Hematopoietic multipotent progenitor cell (in vitro differentiated cells): Measurements from ENCODE around the gene RMC1. TPM values are rescaled to one million over a fixed set of nuclear protein-coding genes. Genes with fewer than 3 reads are reported as not detected.
A peak's percentile ranks its signal among the peaks of the same experiment; 100 is the strongest.
"Not testable (repeated sequence)": the region's sequence is repeated elsewhere in the genome, so short reads cannot be mapped to it uniquely, and the experiment has no call there.

Source experiments
- DNase-seq, 3 donors: peaks; one replicate each; pipeline ENCODE4 v3.0.0-alpha.2; 2011 to 2015; ENCODE audit warnings: low read depth in 2 of 3, low spot score in 2 of 3
- total RNA-seq: library from RNA; depleted of rRNA; stranded (reverse); fragments of >200 nt; gene quantifications from one replicate; pipeline ENCODE4 v1.2.3, GENCODE V29; 2012

RMC1 gene
- total RNA-seq, 1 donor: 26.4 TPM

DNA sequence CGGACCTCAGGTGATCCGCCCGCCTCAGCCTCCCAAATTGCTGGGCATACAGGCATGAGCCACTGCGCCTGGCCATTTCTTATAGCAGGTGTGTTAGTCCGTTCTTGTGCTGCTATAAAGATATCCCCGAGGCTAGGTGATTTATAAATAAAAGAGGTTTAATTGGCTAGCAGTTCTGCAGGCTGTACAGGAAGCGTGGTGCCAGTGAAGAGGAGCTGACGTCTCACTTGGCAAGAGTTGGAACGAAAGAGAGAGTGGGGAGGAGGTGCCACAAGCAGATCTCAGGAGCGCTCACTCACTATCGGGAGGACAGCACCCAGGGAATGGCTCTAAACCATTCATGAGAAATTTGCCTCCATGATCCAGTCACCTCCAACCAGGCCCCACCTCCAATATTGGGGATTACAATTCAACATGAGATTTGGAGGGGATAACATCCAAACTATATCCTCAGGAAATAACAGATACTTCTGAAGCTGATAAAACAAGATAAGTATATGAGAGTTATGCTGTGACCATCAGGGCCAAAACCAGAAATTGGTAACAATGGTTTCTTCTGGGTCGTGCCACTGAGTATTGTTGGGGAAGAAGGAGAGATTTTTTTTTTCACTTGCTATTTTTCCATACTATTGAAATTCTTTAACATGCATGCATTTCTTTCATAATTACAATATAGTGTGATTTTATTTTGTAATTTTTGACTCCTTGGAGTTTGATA lies 7.4 kb upstream of the RMC1 start:
- peak in 1 of 3 donors; percentile 61 for DNase-seq

DNA sequence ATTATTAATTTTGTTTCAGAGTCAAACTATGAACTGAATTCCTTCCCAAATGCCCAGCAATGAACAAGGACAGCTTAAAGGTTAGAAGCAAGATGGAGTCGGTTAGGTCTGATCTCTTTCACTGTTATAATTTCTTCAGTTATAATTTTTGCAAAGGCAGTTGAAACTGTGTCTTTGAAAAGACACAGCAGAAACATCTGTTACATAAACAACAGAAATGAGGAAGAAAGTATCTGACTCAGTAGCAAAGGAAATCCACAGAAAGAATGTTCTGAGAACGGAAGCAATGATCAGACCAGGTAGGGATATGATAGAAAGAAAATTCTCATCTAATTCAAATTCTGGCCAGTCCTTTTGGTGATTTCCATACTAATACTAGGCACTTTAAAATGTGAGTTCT lies 5.2 kb upstream of the RMC1 start:
- peak in 2 of 3 donors; percentile 52 to 54 for DNase-seq

DNA sequence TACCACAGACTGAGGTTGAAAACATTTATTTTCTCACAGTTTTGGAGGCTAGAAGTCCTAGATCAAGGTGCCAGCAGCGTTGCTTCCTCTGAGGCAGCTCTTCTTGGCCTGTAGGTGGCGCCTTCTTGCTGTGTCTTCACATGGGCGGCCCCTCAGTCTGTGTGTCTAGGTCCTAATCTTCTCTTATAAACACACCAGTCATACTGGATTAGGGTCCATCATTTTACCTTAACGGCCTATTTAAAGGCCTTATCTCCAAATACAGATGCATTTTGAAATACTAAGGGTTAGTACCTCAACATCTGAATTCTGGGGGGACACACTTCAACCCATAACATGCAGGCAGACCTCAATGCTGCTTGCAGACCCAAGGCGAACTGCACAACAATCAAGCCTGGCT lies 4.4 kb upstream of the RMC1 start:
- DNase-seq: peak; percentile 44 to 85 (median 81)

DNA sequence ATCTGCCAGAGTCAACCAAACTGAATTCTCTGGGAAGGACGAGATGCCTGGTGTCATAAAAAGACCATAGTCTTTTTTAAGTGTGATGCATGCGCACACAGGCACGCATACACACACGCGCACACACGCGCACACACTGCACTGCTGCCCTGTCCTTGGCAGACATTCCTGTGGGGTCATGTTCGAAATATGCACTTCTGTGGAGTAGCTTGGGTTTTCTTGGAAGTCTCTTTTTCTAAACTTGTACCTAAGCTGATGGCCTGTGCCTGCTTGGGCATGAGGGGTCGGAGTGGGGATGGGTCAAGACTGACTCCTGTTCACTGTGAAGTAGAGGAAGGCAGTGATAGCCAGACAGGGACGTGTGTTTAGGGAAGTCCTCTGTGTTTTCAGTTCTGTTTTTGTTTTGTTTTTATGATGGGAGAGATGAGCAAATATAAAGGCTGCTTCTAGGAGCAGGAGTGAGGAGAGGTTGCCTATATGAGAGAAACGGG lies 4.0 kb upstream of the RMC1 start:
- DNase-seq: no peak

DNA sequence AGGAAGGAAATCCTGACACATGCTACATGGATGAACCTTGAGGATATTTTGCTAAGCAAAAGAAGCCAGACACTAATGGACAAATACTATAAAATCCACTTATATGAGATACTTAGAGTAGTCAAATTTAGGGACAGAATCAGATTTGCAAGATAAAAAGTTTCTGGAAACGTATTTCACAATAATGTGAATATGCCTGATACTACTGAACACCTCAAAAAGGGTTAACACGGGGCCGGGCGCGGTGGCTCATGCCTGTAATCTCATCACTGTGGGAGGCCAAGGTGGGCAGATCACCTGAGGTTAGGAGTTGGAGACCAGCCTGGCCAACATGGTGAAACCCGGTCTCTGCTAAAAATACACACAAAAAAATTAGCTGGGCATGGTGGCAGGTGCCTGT lies 1.7 kb upstream of the RMC1 start:
- no peak for DNase-seq

DNA sequence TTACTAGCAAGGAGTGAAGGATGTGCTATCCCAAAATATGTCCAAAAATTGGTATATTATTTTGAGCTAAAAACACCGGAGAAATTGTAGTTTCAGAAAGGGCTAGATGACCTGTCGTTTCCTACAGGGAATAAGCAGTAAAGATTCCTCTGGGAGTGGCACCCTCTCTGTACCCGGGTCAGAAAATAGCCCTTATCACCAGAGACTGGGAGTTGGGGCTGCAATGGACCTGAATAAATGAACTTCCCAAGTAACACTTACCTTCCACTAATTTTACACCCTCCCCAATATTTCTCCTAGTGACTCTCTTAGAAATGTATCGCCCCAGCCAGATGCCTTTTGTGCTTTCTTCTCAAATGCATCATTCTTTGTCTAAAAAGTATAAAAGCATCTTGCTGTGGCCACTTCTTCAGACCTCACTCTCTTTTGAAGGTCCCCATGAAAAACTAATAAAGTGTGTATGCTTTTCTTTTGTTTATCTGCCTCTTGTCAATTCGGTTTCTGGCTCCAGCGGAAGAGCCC lies 734 bp upstream of the RMC1 start:
- no peak for DNase-seq

DNA sequence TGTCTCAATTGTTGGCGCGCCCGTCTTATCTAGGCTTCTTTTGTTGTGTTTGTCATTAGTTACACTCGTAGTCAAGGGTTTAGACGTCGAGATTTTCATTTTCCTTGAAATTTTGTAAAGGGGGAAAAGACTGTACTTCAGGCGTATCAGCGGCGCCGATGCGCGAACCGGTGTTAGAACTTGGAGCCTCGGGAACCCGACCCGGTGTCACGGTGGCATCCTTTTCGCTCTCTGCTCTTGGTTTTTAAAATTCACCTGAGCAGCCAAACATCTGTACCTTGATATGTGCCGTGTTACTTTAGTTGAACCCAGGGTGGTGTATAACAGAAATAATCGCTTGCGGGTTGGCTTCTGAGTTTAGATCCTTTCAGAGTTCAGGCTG lies 643 bp downstream of the RMC1 start:
- DNase-seq: no peak

DNA sequence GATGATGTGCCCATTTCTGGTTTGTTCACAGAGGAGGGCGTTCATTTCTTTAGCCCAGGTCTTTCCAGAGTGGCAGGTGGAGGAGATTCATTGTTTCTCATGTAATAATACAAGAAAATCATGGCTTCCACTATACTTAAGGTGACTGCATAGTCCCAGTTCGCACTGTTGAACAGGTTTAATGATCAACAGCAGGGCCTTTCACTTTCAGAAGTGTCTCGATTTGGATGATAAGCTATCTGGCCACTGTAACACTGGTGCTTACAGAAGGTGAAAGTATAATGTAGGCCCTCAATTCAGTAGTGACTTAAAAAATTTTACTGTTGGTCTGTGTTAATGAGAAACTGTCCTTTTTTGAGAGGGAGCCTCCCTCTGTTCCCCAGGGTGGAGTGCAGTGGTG lies 1.4 kb downstream of the RMC1 start:
- no peak for DNase-seq

DNA sequence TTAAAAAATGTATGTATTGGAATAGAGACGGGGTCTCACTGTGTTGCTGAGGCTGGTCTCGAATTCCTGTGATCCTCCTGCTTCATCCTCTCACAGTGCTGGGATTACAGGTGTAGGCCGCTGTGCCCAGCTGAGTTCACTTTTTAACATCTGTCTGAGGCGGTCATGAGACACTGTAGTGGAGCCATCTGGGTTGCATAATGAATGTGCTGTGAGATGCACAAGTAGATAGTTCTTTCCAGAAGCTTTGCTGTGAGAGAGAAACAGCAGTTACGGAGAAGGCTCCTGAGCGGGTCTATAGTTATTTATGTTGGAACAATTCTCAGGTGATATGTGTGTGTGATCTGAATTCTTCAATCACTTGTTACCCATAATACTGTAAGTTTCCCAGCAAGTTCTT lies 3.1 kb downstream of the RMC1 start:
- DNase-seq: no peak

DNA sequence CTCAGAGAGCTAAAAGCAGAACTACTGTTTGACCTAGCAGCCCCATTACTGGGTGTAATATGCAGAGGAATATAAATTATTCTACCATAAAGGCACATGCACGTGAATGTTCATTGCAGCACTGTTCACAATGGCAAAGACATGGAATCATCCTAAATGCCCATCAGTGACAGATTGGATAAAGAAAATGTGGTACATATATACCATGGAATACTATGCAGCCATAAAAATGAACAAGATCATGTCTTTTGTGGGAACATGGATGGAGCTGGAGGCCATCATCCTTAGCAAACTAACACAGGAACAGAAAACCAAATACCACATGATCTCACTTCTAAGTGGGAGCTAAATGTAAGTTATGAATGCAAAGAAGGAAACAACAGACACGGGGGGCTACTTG lies 7.6 kb downstream of the RMC1 start:
- DNase-seq: not testable (repeated sequence)

DNA sequence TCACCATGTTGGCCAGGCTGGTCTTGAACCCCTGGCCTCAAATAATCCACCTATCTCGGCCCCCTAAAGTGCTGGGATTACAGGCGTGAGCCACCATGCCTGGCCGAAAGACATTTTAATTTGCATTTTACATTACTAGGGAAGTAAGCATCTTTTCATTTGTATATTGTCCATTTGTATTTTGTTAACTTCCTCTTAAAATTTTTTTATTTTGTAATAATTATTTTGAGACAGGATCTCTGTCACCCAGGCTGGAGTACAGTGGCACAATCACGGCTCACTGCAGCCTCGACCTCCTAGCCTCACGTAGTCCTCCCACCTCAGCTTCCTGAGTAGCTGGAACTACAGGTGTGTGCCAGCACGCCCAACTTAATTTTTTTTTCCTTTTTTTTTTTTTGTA lies 8.9 kb downstream of the RMC1 start:
- DNase-seq: not testable (repeated sequence)

DNA sequence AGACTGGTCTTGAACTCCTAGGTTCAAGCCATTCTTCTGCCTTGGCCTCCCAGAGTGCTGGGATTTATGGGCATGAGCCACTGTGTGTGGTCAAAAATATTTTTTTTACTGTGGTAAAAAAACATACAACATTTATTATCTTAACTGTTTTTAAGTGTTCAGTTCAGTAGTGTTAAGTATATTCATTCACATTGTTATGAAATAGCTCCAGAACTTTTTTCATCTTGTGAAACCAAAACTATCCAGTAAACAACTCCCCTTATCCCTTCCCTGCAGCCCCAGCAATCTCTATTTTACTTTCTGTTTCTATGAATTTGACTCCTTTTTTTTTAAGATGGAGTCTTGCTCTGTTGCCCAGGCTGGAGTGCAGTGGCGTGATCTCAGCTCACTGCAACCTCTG lies 9.3 kb downstream of the RMC1 start:
- DNase-seq: no peak

DNA sequence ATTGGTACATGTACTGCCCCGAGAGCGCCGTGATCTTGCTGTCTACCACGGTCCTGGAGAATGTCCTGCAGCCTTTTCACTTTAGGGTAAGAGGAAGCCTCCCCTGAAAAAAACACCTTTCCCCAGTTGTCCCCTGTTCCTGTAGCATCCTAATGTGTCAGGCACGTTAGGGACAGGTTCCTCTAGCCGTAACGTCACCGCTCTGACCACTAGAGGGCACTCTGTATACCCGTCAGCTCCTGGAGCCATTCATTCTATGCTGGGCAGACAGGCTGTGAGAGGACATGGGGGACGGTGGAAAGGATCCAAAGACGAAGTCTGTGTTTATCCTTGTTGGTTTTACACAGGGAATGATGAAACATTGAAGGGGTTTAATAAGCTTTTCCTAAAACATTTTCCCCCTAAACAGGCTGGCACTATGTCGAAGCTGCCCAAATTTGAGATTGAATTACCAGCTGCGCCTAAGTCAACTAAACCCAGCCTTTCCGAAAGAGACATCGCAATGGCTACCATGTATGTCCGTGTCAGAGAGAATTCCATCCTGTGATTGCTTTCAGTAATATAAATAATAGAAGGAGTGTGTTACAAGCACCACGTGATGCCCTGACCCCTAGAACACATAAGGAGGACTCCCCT lies 12.7 kb downstream of the RMC1 start:
- peak; percentile 52 to 79 (median 71) for DNase-seq

DNA sequence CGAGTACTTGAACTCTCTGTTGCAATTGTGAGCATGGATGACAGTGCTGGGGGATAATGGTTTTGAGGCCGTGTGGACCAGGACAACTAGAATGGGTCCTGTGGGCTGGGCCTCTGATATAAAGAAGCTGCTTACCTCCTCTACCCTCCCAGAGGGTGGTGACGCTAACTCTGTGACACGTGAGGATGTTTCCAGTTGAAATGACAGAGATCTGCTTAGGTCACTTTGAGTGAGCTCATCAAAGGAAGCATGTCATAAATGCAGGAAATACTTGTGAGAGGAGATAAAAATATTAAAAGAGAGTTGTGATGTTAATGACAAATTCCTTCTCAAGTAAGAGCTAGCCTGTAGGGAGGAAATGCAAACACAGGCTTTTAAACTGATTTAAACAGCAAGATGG lies 16.4 kb downstream of the RMC1 start:
- DNase-seq: peak in 1 of 3 donors; percentile 24

DNA sequence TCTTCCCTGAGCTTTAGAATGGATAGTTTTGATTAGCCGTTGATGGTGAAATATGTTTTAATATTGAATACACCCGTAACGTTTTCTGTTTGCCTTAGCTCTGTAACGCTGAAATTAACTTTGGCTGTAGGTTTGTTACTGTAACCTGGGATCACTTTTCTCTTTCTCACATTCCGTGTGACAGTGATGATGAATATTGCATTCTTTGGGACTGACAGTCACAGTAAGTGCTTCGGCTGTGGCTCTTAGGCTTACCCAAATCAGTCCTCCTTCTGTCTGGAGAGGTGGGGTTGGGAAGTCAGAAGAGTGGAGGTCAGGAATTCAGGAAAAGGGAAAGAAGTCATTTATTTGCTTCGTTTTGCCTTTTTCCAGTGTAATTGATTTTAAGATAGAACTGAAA lies 18.0 kb downstream of the RMC1 start:
- DNase-seq: no peak

DNA sequence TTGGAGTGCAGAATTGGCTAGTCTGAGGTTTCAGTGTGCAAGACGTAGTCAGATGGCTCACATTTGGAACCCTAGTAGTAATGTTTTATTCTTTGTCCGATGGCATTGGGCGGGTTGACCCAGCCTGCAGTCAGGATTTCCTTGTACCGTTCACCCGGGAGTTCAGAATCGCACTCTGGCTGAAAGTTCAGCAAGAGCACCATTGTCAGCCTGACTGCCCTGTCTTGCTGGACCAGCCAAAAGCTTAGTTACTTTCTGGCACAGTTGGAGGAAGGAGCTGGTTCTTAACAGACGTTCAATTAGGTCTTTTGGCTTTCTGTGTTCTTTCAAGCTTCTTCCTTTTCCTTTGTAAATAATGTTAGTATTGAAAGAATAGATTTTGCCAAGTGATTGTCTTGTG lies 18.6 kb downstream of the RMC1 start:
- DNase-seq: no peak

DNA sequence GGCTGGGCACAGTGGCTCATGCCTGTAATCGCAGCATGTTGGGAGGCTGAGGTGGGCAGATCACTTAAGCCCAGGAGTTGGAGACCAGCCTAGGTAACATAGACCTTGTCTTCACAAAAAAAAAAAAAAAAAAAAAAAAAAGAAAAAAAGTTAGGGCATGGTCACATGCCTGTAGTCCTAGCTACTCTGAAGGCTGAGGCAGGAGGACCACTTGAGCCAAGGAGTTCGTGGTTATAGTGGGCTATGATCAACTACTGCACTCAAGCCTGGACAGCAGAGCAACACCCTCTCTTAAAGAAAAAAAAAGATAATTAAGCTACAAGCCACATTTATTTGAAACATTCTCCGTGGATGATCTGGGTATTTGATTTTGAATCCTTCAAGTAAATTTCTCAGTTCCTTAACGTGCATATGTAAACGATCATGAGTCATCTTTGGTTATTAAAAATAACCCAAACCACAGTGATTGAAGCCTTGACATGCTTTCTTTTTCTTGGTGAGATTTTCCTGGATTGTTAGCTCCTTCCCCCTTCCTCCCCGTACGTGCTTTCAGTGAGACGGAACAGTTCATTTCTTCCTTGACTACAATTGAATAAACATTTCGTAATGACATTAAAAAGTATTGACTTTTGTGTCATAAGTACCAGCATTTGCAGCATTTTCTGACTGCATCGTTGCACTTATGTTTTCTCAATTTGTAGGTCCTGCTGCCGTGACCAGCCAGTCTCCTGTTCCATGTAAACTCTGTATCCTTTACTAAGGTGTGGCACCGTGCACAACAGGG lies 20.3 kb downstream of the RMC1 start:
- no peak for DNase-seq

DNA sequence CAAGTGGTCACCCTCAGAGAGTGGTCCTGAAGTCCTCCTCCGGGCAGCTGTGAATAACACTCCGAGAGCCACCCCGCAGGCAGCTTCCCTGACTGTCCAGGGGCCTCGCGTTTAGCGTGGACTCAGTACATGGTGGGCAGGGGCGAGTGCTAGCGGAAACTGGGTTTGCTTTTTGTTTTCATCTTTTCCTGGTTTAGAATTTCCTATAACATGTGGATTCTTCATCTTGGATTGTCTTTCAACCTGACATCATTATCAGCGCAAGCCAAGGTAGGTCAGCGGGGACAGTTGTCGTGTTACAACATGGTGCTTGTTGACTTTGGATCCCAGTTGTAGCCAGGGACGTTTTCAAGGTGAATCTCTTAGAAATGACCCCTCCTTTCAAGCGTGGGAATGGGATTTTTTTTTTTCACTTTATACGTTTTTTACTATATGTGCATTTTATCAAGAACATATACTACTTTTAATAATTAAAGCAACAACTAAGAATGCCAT lies 20.9 kb downstream of the RMC1 start:
- no peak for DNase-seq

DNA sequence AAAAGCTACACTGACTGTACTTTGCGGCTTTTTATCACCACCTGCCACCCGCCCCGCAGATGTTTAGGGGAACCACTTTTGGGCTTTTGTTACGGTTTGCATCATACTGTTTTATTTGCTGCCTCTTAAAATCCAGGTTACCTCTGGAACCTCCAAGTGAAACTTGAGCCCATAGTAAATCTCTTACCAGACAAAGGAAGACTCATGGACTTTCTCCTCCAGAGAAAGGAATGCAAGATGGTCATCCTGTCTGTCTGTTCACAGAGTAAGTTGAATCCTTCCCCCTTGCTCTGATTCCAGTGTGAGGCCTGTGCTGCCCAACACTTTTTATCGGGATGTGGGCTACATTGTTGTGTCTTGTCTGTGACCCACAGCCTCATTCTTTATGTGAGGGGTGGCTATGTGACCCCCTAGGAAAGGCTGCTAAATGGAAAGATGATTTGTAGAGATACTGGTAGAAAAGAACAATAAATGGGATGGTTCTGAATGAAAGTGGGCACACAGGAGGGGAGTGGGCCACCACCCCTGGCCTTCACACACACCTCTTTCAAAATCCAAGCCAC lies 23.3 kb downstream of the RMC1 start:
- no peak for DNase-seq

DNA sequence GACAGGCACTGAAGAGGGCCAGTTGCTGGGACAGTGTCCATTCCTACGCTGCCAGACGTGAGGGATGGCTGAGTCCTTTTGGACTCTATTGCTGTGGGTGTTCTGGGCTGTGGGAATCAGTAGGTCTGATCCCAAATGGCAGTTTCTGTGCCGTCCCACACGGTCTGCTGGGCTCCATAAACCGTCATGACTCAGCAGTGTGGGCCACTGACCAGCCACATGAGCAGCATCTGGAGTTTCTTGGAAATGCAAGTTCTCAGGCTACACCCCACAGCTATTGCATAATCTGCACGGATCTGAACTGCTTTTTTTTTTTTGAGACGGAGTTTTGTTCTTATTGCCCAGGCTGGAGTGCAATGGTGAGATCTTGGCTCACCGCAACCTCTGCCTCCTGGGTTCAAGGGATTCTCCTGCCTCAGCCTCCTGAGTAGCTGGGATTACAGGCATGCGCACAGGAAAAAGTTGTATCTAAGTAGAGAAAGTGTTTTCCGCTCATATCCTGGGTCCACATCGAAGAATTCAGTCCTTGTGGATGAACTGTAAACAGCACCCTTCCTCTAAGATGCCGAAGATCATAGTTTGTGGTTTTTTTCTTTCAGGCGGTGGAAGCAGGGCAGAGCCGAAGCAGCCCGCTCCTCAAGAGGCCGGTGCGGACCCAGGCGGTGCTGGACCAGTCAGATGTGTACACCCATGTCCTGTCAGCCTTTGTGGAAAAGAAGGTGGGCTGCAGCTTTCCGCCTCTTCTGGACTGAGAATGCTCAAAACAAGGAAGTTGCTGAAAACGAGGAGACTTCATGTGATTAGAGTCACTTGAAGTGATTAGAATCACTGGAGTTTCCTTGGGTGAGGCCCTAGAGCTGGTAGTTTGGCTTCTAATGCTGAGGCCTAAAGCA lies 25.5 kb downstream of the RMC1 start:
- DNase-seq: no peak
